ENCODE measurements around the gene PSMA5. TPM values are rescaled to one million over a fixed set of nuclear protein-coding genes. Genes with fewer than 3 reads are reported as not detected.

The PSMA5 gene
- total RNA-seq, 1 experiment from 2014 or later, result 133 TPM

DNA sequence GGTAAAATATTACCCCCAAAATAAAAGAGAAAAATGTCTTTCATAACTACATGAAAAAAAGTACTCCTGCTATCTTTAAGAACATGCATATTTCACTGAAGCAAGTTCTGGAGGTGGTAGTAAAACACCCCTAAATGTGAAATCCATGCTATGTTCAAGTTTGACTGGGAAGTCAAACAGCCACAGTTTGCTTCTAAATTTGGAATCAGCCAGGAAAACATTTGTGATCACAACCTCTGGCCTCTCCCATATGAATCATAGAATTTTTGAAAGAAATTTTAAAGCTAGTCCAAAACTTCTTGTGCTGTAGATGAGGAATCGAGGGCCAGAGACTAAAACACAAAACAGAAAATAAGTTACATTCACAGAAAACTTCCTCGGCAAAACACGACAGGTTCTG is 35.1 kb downstream of the PSMA5 start:
- Histone ChIP-seq H3K27me3 (ENCODE audit: insufficient read depth, low read length) (no peaks in the 10 kb centered on the region), H2BK5ac (ENCODE audit: insufficient read length, low read length) (no peak overlapping the region), H3K14ac (ENCODE audit: insufficient read depth, low read length) (no peak overlapping the region), H4K8ac (replicated peaks; ENCODE audit: insufficient read length, low read depth, low read length) (no peak overlapping the region), H3K18ac (ENCODE audit: insufficient read length, low read depth, low read length) (no peak overlapping the region), H3K79me2 (ENCODE audit: insufficient read depth, low read length) (peaks cover 9% of the 10 kb centered on the region; the same call in 1 of the 2 replicates), H3K23ac (ENCODE audit: insufficient read length, low read depth, low read length) (no peak overlapping the region), H3K27ac (ENCODE audit: insufficient read length, low read depth, low read length) (no peak overlapping the region), H3K9me3 (ENCODE audit: control insufficient read depth, low read depth, low read length) (no peaks in the 10 kb centered on the region), H2AFZ (ENCODE audit: low read length) (no peak overlapping the region), H3K4ac (ENCODE audit: low read depth, low read length) (no peak overlapping the region), H2BK15ac (ENCODE audit: low read depth, low read length) (no peak overlapping the region), H2BK20ac (ENCODE audit: low read depth, low read length, poor library complexity, severe bottlenecking) (no peak overlapping the region), H3K4me1 (ENCODE audit: insufficient read depth, low read length) (no peaks in the 10 kb centered on the region; the same call in 1 of the 2 replicates), H4K5ac (ENCODE audit: insufficient read length, low read depth, low read length) (no peak overlapping the region), H2AK5ac (ENCODE audit: insufficient read length, low read length) (no peak overlapping the region), H2BK120ac (ENCODE audit: low read depth, low read length, poor library complexity, severe bottlenecking) (no peak overlapping the region), H4K20me1 (ENCODE audit: control insufficient read depth, insufficient read depth, insufficient read length) (no peaks in the 10 kb centered on the region), H3K79me1 (ENCODE audit: insufficient read depth, low read depth, low read length, poor library complexity, severe bottlenecking) (peaks cover 7% of the 10 kb centered on the region), H3T11ph (ENCODE audit: low read length) (no peak overlapping the region), H3K4me2 (ENCODE audit: insufficient read depth, insufficient read length, low read length) (no peak overlapping the region), H3K23me2 (ENCODE audit: insufficient read length, low read depth, low read length, poor library complexity, severe bottlenecking) (no peaks in the 10 kb centered on the region), H4K91ac (ENCODE audit: insufficient read length, low read depth, low read length) (no peak overlapping the region), H2BK12ac (ENCODE audit: insufficient read length, low read depth, low read length) (no peak overlapping the region), H3K56ac (ENCODE audit: insufficient read length, low read depth, low read length) (no peak overlapping the region), H3K9ac (ENCODE audit: extremely low read depth, insufficient read length, low read length) (no peak overlapping the region)
- Mint-ChIP-seq H3K27ac (no peak overlapping the region), H3K9me3 (no peaks in the 10 kb centered on the region), H3K27me3 (ENCODE audit: low read depth) (no peaks in the 10 kb centered on the region), H3K36me3 (ENCODE audit: insufficient read depth in 1 of 3, low read depth in 3 of 3) (peaks cover 0 to 3% (median 0%) of the 10 kb centered on the region in 3 experiments; a peak in 1 of 7 replicates), H3K4me3 (no peak overlapping the region), H3K4me1 (peaks cover 16 to 23% of the 10 kb centered on the region in 2 experiments)
- no CpG with 5 or more reads among the region's 3 CpGs for WGBS (ENCODE audit: extremely low coverage, insufficient read length, low lambda C conversion rate)
- no peak for DNase-seq
- TF ChIP-seq, protein P1, sequence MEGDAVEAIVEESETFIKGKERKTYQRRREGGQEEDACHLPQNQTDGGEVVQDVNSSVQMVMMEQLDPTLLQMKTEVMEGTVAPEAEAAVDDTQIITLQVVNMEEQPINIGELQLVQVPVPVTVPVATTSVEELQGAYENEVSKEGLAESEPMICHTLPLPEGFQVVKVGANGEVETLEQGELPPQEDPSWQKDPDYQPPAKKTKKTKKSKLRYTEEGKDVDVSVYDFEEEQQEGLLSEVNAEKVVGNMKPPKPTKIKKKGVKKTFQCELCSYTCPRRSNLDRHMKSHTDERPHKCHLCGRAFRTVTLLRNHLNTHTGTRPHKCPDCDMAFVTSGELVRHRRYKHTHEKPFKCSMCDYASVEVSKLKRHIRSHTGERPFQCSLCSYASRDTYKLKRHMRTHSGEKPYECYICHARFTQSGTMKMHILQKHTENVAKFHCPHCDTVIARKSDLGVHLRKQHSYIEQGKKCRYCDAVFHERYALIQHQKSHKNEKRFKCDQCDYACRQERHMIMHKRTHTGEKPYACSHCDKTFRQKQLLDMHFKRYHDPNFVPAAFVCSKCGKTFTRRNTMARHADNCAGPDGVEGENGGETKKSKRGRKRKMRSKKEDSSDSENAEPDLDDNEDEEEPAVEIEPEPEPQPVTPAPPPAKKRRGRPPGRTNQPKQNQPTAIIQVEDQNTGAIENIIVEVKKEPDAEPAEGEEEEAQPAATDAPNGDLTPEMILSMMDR (conservative IDR thresholded peaks at IDR 0.05), result no peak
